ENCODE results near the gene ZNF318.

The ZNF318 gene

DNA sequence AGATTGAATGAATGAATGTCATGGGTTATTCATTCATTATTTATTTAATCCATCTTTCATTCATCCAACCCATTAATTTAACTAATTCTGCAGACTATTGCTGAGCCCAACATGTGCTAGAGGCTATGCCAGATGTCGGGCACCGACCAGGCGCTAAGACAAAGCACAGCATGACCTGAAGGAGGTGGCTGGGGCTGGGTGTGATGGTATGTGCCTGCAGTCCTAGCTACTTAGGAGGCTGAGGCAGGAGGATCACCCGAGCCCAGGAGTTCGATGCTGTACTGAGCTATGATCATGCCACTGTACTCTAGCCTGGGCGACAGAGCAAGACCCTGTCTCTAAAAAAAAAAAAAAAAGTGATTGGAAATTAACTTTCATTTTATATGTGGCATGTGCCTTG, 77.1 kb downstream of the ZNF318 start:
- no peaks in the 10 kb centered on the region for H3K36me3 ChIP-seq (ENCODE audit: control insufficient read depth, insufficient read depth, low read length)
- no peak overlapping the region for H3K27ac ChIP-seq (ENCODE audit: low read depth, low read length)
- H3K4me3 ChIP-seq (ENCODE audit: low read length): no peak overlapping the region

DNA sequence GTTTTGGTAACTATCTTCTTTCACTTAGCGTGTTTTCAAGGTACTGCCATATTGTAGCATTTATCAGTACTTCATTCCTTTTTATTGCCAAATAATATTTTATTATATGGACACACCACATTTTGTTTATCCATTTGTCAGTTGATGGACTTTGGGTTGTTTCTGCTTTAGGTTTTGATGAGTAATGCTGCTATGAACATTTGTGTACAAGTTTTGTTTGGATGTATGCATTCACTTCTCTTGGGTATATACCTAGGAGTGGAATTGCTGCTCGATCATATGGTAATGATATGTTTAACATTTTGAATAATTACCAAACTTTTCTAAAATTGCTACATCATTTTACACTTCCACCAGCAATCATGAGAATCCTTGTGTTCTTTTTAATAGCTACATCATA, 77.7 kb downstream of the ZNF318 start:
- H3K9ac ChIP-seq (ENCODE audit: low read length): no peak overlapping the region
- no peak overlapping the region for H3K4me3 ChIP-seq (ENCODE audit: low read length)
- no peak overlapping the region for H3K27ac ChIP-seq (ENCODE audit: low read depth, low read length)
- H3K4me1 ChIP-seq (ENCODE audit: control insufficient read depth, insufficient read depth, low read length): no peaks in the 10 kb centered on the region
- no peaks in the 10 kb centered on the region for H3K27me3 ChIP-seq (ENCODE audit: control insufficient read depth, insufficient read depth, low read length)
- H3K36me3 ChIP-seq (ENCODE audit: control insufficient read depth, insufficient read depth, low read length): no peaks in the 10 kb centered on the region

More for the DNA sequence above, 77.1 kb downstream of the ZNF318 start:
- no peak overlapping the region for H3K9ac ChIP-seq (ENCODE audit: low read length)
- H3K4me1 ChIP-seq (ENCODE audit: control insufficient read depth, insufficient read depth, low read length): no peaks in the 10 kb centered on the region
- no peaks in the 10 kb centered on the region for H3K27me3 ChIP-seq (ENCODE audit: control insufficient read depth, insufficient read depth, low read length)

DNA sequence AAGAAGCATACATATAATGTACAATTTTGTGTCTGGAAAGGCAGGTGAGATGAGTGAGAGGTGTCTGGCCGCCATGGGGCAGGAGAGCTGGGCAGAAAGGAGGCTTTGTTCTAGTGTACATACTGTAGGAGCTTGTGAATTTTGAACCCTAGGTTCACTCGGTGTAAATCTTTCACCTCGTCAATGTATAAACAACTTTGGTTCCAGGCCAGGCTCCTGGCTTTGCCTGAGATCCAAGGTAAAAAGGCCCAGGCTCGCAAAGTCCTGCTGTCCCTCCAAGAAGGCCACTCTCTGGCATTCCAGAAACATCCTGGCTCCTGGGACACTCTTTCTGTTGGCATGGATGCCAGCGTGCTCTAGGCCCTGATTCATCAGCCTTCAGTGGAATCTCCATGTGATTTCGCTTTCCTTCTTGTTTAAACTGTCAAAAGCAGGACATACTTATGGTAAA, 78.5 kb downstream of the ZNF318 start:
- no peak overlapping the region for H3K27ac ChIP-seq (ENCODE audit: low read depth, low read length)

DNA sequence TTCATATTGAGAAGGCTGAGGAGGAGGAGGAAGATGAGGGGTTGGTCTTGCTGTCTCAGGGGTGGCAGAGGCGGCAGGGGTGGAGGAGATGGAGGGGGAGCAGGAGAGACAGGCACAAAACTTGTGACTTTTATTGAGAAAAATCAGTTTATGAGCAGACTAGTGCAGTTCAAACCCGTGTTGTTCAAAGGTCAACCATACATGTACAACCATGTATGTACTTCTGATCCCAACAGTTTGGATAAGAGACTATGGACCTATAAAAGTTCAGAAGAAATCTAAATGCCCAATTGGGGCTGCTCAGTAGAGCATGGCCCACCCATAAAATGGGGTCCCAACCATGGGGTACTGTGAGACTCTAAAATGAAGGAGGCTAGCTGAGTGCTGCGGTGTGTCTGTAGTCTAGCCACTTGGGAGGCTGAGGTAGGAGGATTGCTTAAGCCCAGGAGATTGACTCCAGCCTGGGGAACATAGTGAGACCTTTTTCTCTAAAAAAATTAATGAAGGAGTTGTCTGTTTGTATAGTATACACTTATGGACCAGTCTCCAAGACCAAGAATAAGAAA, 79.0 kb downstream of the ZNF318 start:
- Histone ChIP-seq H3K36me3 (ENCODE audit: control insufficient read depth, insufficient read depth, low read length) (no peaks in the 10 kb centered on the region), H3K27ac (ENCODE audit: low read depth, low read length) (no peak overlapping the region), H3K4me1 (ENCODE audit: control insufficient read depth, insufficient read depth, low read length) (no peaks in the 10 kb centered on the region), H3K4me3 (ENCODE audit: low read length) (no peak overlapping the region), H3K27me3 (ENCODE audit: control insufficient read depth, insufficient read depth, low read length) (no peaks in the 10 kb centered on the region), H3K9ac (ENCODE audit: low read length) (no peak overlapping the region)

More for the DNA sequence above, 78.5 kb downstream of the ZNF318 start:
- Histone ChIP-seq H3K9ac (ENCODE audit: low read length) (no peak overlapping the region), H3K4me1 (ENCODE audit: control insufficient read depth, insufficient read depth, low read length) (no peaks in the 10 kb centered on the region), H3K36me3 (ENCODE audit: control insufficient read depth, insufficient read depth, low read length) (no peaks in the 10 kb centered on the region), H3K4me3 (ENCODE audit: low read length) (no peak overlapping the region), H3K27me3 (ENCODE audit: control insufficient read depth, insufficient read depth, low read length) (no peaks in the 10 kb centered on the region)

DNA sequence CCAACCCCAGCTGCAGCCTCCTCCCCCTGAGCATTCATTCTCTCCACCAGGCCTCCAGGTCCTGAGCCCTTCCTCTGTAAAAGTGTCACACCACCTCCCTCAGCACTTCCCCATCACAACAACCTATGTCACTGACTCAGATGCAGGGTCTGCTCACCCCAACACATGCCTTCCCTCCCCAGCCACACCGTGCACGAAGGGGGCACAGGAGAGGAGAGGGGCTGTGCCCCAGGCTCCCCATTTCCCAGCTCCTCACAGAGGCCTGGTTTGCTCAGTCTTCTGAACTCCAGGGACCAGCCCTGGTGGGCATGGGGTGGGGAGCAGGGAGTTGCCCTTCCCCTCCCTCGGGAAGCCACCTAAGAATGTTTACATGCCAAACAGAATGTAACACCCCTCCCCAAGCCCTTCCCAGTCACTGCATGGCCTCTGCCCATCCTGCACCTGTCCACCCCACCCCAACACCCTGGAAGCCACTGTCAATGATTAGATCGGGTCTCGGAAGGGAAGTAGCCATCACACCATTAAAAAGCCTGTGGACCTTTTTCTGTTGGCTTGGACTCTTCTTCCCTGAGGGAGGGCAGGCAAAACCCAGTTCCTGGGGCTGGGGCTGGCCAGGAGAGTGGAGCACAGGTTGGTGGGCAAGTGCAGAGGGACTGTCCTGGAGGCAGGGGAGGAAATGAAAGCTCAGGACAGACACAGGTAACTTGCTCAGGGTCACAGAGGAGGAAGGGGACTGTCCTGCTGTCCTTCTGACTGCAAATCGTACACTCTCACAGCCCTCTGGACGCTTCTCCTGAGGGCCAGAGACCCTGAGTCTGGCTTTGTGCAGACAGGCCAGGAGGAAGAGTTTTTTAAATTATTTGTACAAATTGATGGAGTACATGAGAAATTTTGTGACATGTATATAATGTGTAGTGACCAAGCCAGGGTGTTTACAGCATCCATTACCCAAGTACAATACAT, 81.4 kb downstream of the ZNF318 start:
- no peak overlapping the region for H3K9ac ChIP-seq (ENCODE audit: low read length)
- H3K27me3 ChIP-seq (ENCODE audit: control insufficient read depth, insufficient read depth, low read length): no peaks in the 10 kb centered on the region
- no peaks in the 10 kb centered on the region for H3K36me3 ChIP-seq (ENCODE audit: control insufficient read depth, insufficient read depth, low read length)
- H3K27ac ChIP-seq (ENCODE audit: low read depth, low read length): no peak overlapping the region
- no peak overlapping the region for H3K4me3 ChIP-seq (ENCODE audit: low read length)
- H3K4me1 ChIP-seq (ENCODE audit: control insufficient read depth, insufficient read depth, low read length): no peaks in the 10 kb centered on the region

DNA sequence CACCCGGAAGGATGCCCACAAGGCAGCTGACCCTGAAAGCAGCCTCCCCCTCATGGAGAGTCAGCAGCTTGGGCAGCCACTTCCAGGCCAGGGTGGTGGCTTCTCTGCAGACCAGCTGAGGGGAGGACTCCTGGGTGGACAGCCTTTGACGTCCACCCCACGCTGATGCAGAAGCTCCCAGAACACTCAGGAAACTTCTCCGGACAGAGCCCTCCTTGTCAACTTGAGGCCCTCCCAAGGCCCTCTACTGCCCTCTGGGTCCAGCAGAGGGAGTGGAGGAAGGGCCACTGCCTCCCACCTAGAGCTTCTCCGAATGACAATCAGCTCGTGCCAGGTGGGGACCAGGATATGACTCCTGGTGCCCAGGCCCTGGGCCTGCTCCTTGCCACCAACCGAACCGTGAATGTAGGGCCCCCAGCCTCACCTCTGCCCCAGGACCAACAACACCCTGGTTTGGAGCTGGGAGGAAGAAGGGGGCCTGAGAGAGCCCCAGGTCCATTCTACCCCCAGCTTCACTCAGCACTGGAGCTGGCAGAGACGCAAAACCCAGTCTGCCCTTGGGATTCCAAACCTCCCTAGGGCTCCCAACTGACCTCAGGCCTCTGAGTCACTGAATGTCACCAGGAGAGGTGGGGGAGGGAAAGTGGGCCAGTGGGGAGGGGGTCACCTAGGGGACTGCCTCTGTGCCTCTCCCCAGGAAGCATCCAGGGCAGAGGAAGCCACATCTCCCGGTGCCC, 82.3 kb downstream of the ZNF318 start:
- Histone ChIP-seq H3K36me3 (ENCODE audit: control insufficient read depth, insufficient read depth, low read length) (no peaks in the 10 kb centered on the region), H3K9ac (ENCODE audit: low read length) (no peak overlapping the region), H3K27me3 (ENCODE audit: control insufficient read depth, insufficient read depth, low read length) (peaks cover under 1% of the 10 kb centered on the region), H3K4me1 (ENCODE audit: control insufficient read depth, insufficient read depth, low read length) (no peaks in the 10 kb centered on the region), H3K4me3 (ENCODE audit: low read length) (no peak overlapping the region), H3K27ac (ENCODE audit: low read depth, low read length) (no peak overlapping the region)

DNA sequence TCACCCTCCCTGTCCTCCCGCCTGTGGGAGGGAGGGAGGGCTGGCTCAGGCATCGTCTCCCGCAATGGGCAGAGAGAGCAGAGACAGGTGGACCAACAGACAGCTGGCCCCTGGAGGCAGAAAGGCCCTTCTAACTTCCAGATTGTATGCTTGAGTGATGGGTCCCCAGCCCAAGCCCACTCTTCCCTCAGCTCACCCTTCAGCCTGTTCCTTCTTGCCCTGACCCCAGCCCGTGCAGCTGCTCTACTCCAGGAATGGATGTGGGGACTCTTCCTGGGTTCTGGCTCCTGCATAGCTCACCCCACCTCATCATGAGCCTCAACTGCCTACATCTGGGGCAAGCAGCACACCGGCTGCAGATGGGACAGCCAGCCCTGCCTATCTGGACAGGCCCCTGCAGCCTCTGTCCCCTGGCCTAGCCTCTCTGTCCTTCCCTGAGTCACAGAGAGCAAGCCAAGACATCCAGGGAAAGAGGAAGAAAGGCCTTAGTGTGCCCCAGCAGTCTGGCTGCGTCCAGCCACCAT, 82.9 kb downstream of the ZNF318 start:
- peaks cover 3% of the 10 kb centered on the region for H3K27me3 ChIP-seq (ENCODE audit: control insufficient read depth, insufficient read depth, low read length)
- peak overlapping the region; percentile 21 for H3K9ac ChIP-seq (ENCODE audit: low read length)
- H3K4me3 ChIP-seq (ENCODE audit: low read length): no peak overlapping the region
- H3K36me3 ChIP-seq (ENCODE audit: control insufficient read depth, insufficient read depth, low read length): no peaks in the 10 kb centered on the region
- H3K27ac ChIP-seq (ENCODE audit: low read depth, low read length): no peak overlapping the region
- H3K4me1 ChIP-seq (ENCODE audit: control insufficient read depth, insufficient read depth, low read length): no peaks in the 10 kb centered on the region

Measured in rectal smooth muscle tissue (tissue), 1 donor.